Hepatic stellate cell (primary cell): ENCODE results near the gene TDRD9.
"Not testable (repeated sequence)": the region's sequence is repeated elsewhere in the genome, so short reads cannot be mapped to it uniquely, and the experiment has no call there.

Experiments used
- DNase-seq: peaks from one replicate; pipeline ENCODE4 v3.0.0; 2011; ENCODE audit warnings: low spot score

TDRD9 gene

GRCh38 chr14:103928011-103928890 is at the start of gene TDRD9:
TSS of gene TDRD9 (plus strand) at chr14:103928456. CDS start at chr14:103928510, 54 bp downstream.
- no peak for DNase-seq

- DNase-seq = no peak
These were observed 49.1 kb upstream of the TDRD9 start for GRCh38 chr14:103879118-103879569.

GRCh38 chr14:103879570-103880347 is 48.5 kb upstream of the TDRD9 start:
- no peak for DNase-seq

GRCh38 chr14:103880348-103881267 is 47.6 kb upstream of the TDRD9 start:
- peak; percentile 85 for DNase-seq

- DNase-seq = no peak
These were observed 46.7 kb upstream of the TDRD9 start for GRCh38 chr14:103881268-103882201.

- DNase-seq = no peak
These were observed 45.6 kb upstream of the TDRD9 start for GRCh38 chr14:103882503-103883262.

- no peak for DNase-seq
These were observed 45.1 kb upstream of the TDRD9 start for GRCh38 chr14:103883263-103883523.

GRCh38 chr14:103884854-103885253 is 43.4 kb upstream of the TDRD9 start:
- no peak for DNase-seq

- DNase-seq = no peak
These were observed 42.7 kb upstream of the TDRD9 start for GRCh38 chr14:103885509-103885932.

GRCh38 chr14:103886304-103887169 is 41.7 kb upstream of the TDRD9 start:
- DNase-seq = no peak

GRCh38 chr14:103887170-103887501 is 41.1 kb upstream of the TDRD9 start:
- DNase-seq = no peak

GRCh38 chr14:103887557-103888115 is 40.6 kb upstream of the TDRD9 start:
- DNase-seq = no peak

- not testable (repeated sequence) for DNase-seq
These were observed 39.3 kb upstream of the TDRD9 start for GRCh38 chr14:103889002-103889312.

- DNase-seq = no peak
These were observed 38.8 kb upstream of the TDRD9 start for GRCh38 chr14:103889313-103890051.

- DNase-seq = no peak
These were observed 38.2 kb upstream of the TDRD9 start for GRCh38 chr14:103890052-103890371.

GRCh38 chr14:103890821-103891666 is 37.2 kb upstream of the TDRD9 start:
- no peak for DNase-seq

GRCh38 chr14:103891667-103892215 is 36.5 kb upstream of the TDRD9 start:
- no peak for DNase-seq
